ACC112 (cell line): Measurements from ENCODE around the gene AOC1.
"Not testable (repeated sequence)": the region's sequence is repeated elsewhere in the genome, so short reads cannot be mapped to it uniquely, and the experiment has no call there.

Source experiments
- H2AFZ ChIP-seq: fragments of 200-600 bp; sonication (generic); one replicate; pipeline ENCODE4 v1.6.0; 2017; ENCODE audit warnings: antibody characterized with exemption, low read length; ENCODE audit not compliant: unreplicated experiment
- H3K27ac ChIP-seq: fragments of 200-600 bp; sonication (generic); 2 replicates; pipeline ENCODE4 v1.5.1; 2014; ENCODE audit warnings: low read depth, mild to moderate bottlenecking, antibody characterized with exemption, low read length, moderate library complexity
- H3K27me3 ChIP-seq: fragments of 200-600 bp; sonication (generic); 2 replicates; pipeline ENCODE4 v1.6.1; 2014; ENCODE audit warnings: mild to moderate bottlenecking, antibody characterized with exemption, low read length, moderate library complexity, mixed read lengths; ENCODE audit not compliant: insufficient read depth
- H3K36me3 ChIP-seq: fragments of 200-600 bp; sonication (generic); 2 replicates; pipeline ENCODE4 v1.6.1; 2016; ENCODE audit warnings: mild to moderate bottlenecking, antibody characterized with exemption, low read length, moderate library complexity, mixed read lengths; ENCODE audit not compliant: insufficient read depth
- H3K4me1 ChIP-seq: fragments of 200-600 bp; sonication (generic); one replicate; pipeline ENCODE4 v1.6.1; 2016; ENCODE audit warnings: low read length, mixed read lengths; ENCODE audit not compliant: insufficient read depth, unreplicated experiment, control insufficient read depth
- H3K4me3 ChIP-seq: fragments of 200-600 bp; sonication (generic); 2 replicates; pipeline ENCODE4 v1.5.1; 2014; ENCODE audit warnings: mild to moderate bottlenecking, low read depth, low read length
- H3K79me2 ChIP-seq: fragments of 200-600 bp; sonication (generic); one replicate; pipeline ENCODE4 v1.6.0; 2016; ENCODE audit warnings: low read length; ENCODE audit not compliant: control insufficient read depth, unreplicated experiment, insufficient read depth

The AOC1 gene

GRCh38 chr7:150898475-150899011 is 46.2 kb downstream of the AOC1 start:
- Histone ChIP-seq H3K79me2 (no peaks in the 10 kb centered on the region), H3K27me3 (peaks cover 30% of the 10 kb centered on the region), H3K36me3 (no peaks in the 10 kb centered on the region), H3K4me3 (no peak overlapping the region), H2AFZ (no peak overlapping the region), H3K27ac (no peak overlapping the region), H3K4me1 (no peaks in the 10 kb centered on the region)

- no peak overlapping the region for H3K4me3 ChIP-seq
- H3K36me3 ChIP-seq: no peaks in the 10 kb centered on the region
- H2AFZ ChIP-seq: no peak overlapping the region
- H3K4me1 ChIP-seq: peaks cover 4% of the 10 kb centered on the region
- H3K27me3 ChIP-seq: peaks cover 41% of the 10 kb centered on the region
- no peak overlapping the region for H3K27ac ChIP-seq
- H3K79me2 ChIP-seq: no peaks in the 10 kb centered on the region
These were observed 48.4 kb downstream of the AOC1 start for GRCh38 chr7:150900675-150901074.

- Histone ChIP-seq H3K4me1 (peaks cover 4% of the 10 kb centered on the region), H3K27me3 (peaks cover 45% of the 10 kb centered on the region), H3K27ac (no peak overlapping the region), H2AFZ (no peak overlapping the region), H3K79me2 (no peaks in the 10 kb centered on the region), H3K36me3 (no peaks in the 10 kb centered on the region), H3K4me3 (no peak overlapping the region)
These were observed 49.1 kb downstream of the AOC1 start for GRCh38 chr7:150901160-150902035.

- H3K79me2 ChIP-seq: no peaks in the 10 kb centered on the region
- peaks cover 46% of the 10 kb centered on the region for H3K27me3 ChIP-seq
- no peak overlapping the region for H3K27ac ChIP-seq
- H3K4me1 ChIP-seq: peaks cover 4% of the 10 kb centered on the region
- H3K4me3 ChIP-seq: no peak overlapping the region
- no peaks in the 10 kb centered on the region for H3K36me3 ChIP-seq
- H2AFZ ChIP-seq: no peak overlapping the region
These were observed 50.0 kb downstream of the AOC1 start for GRCh38 chr7:150902078-150903033.

- peaks cover 42% of the 10 kb centered on the region for H3K27me3 ChIP-seq
- no peaks in the 10 kb centered on the region for H3K79me2 ChIP-seq
- H3K36me3 ChIP-seq: no peaks in the 10 kb centered on the region
- H3K4me1 ChIP-seq: peaks cover 4% of the 10 kb centered on the region
- H3K27ac ChIP-seq: no peak overlapping the region
- H3K4me3 ChIP-seq: no peak overlapping the region
- no peak overlapping the region for H2AFZ ChIP-seq
These were observed 51.3 kb downstream of the AOC1 start for GRCh38 chr7:150903606-150904005.

- Histone ChIP-seq H3K4me3 (no peak overlapping the region), H3K36me3 (no peaks in the 10 kb centered on the region), H3K27me3 (peaks cover 40% of the 10 kb centered on the region), H3K4me1 (peaks cover 4% of the 10 kb centered on the region), H3K27ac (no peak overlapping the region), H3K79me2 (no peaks in the 10 kb centered on the region), H2AFZ (no peak overlapping the region)
These were observed 51.9 kb downstream of the AOC1 start for GRCh38 chr7:150904011-150904909.

- Histone ChIP-seq H3K27ac (no peak overlapping the region), H3K4me1 (peaks cover 4% of the 10 kb centered on the region)
These were observed 55.9 kb downstream of the AOC1 start for GRCh38 chr7:150908173-150908572.

GRCh38 chr7:150909200-150909995 is 57.1 kb downstream of the AOC1 start:
- no peak overlapping the region for H3K4me3 ChIP-seq
- H3K27ac ChIP-seq: no peak overlapping the region

More at GRCh38 chr7:150908173-150908572, 55.9 kb downstream of the AOC1 start:
- Histone ChIP-seq H3K27me3 (peaks cover 59% of the 10 kb centered on the region), H3K79me2 (no peaks in the 10 kb centered on the region), H2AFZ (no peak overlapping the region), H3K4me3 (no peak overlapping the region), H3K36me3 (no peaks in the 10 kb centered on the region)

GRCh38 chr7:150910305-150910995 is 58.1 kb downstream of the AOC1 start:
- H2AFZ ChIP-seq, H3K79me2 ChIP-seq, H3K4me1 ChIP-seq, H3K27ac ChIP-seq, H3K36me3 ChIP-seq, H3K4me3 ChIP-seq: not testable (repeated sequence)
- peaks cover 72% of the 10 kb centered on the region for H3K27me3 ChIP-seq

More at GRCh38 chr7:150909200-150909995, 57.1 kb downstream of the AOC1 start:
- no peaks in the 10 kb centered on the region for H3K4me1 ChIP-seq
- H3K79me2 ChIP-seq: no peaks in the 10 kb centered on the region
- peaks cover 70% of the 10 kb centered on the region for H3K27me3 ChIP-seq
- H2AFZ ChIP-seq: no peak overlapping the region
- no peaks in the 10 kb centered on the region for H3K36me3 ChIP-seq
